Neuron (in vitro differentiated cells): ENCODE results near the gene RASL11A.
"Not testable (repeated sequence)": the region's sequence is repeated elsewhere in the genome, so short reads cannot be mapped to it uniquely, and the experiment has no call there.

Experiments used
- H2AFZ ChIP-seq: one replicate; pipeline ENCODE4 v1.6.1; 2013; ENCODE audit warnings: low read depth, mild to moderate bottlenecking, inconsistent platforms, low read length, moderate library complexity
- H3K27me3 ChIP-seq: one replicate; pipeline ENCODE4 v1.6.1; 2013; ENCODE audit warnings: low read length; ENCODE audit not compliant: insufficient read depth
- H3K36me3 ChIP-seq: one replicate; pipeline ENCODE4 v1.6.1; 2013; ENCODE audit warnings: low read length; ENCODE audit not compliant: insufficient read depth
- H3K4me1 ChIP-seq: one replicate; pipeline ENCODE4 v1.6.1; 2013; ENCODE audit warnings: low read length; ENCODE audit not compliant: insufficient read depth
- H3K4me3 ChIP-seq: 2 replicates; pipeline ENCODE4 v1.5.1; 2013; ENCODE audit warnings: mild to moderate bottlenecking, low read length, moderate library complexity
- H3K9me3 ChIP-seq: one replicate; pipeline ENCODE4 v1.6.1; 2013; ENCODE audit warnings: low read length

RASL11A gene

GRCh38 chr13:27276188-27276587, 5.6 kb downstream of the RASL11A start:
- Histone ChIP-seq H3K36me3 (no peaks in the 10 kb centered on the region), H2AFZ (no peak overlapping the region), H3K4me1 (peaks cover 2% of the 10 kb centered on the region), H3K27me3 (peaks cover 2% of the 10 kb centered on the region), H3K4me3 (no peak overlapping the region), H3K9me3 (no peaks in the 10 kb centered on the region)

- H3K4me1 ChIP-seq: no peaks in the 10 kb centered on the region
- H3K9me3 ChIP-seq: no peaks in the 10 kb centered on the region
- no peak overlapping the region for H2AFZ ChIP-seq
- no peak overlapping the region for H3K4me3 ChIP-seq
- H3K36me3 ChIP-seq: no peaks in the 10 kb centered on the region
- peaks cover 2% of the 10 kb centered on the region for H3K27me3 ChIP-seq
Observed at GRCh38 chr13:27279506-27279905, 8.9 kb downstream of the RASL11A start.

- no peak overlapping the region for H2AFZ ChIP-seq
- H3K9me3 ChIP-seq: no peaks in the 10 kb centered on the region
- H3K36me3 ChIP-seq: no peaks in the 10 kb centered on the region
- H3K27me3 ChIP-seq: peaks cover 2% of the 10 kb centered on the region
- H3K4me3 ChIP-seq: no peak overlapping the region
- H3K4me1 ChIP-seq: no peaks in the 10 kb centered on the region
Observed at GRCh38 chr13:27280009-27280656, 9.5 kb downstream of the RASL11A start.

GRCh38 chr13:27280841-27281240, 10.2 kb downstream of the RASL11A start:
- Histone ChIP-seq H3K4me3 (no peak overlapping the region), H3K4me1 (no peaks in the 10 kb centered on the region), H3K9me3 (no peaks in the 10 kb centered on the region), H3K27me3 (peaks cover 2% of the 10 kb centered on the region), H2AFZ (no peak overlapping the region), H3K36me3 (no peaks in the 10 kb centered on the region)

GRCh38 chr13:27281420-27281819, 10.8 kb downstream of the RASL11A start:
- Histone ChIP-seq H3K9me3 (no peaks in the 10 kb centered on the region), H3K4me3 (no peak overlapping the region), H3K27me3 (peaks cover 2% of the 10 kb centered on the region), H2AFZ (no peak overlapping the region), H3K36me3 (no peaks in the 10 kb centered on the region), H3K4me1 (no peaks in the 10 kb centered on the region)

GRCh38 chr13:27283906-27284493, 13.4 kb downstream of the RASL11A start:
- Histone ChIP-seq H3K36me3 (no peaks in the 10 kb centered on the region), H3K9me3 (no peaks in the 10 kb centered on the region), H3K4me1 (no peaks in the 10 kb centered on the region), H2AFZ (no peak overlapping the region), H3K4me3 (no peak overlapping the region), H3K27me3 (peaks cover 2% of the 10 kb centered on the region)

GRCh38 chr13:27288392-27288791, 17.8 kb downstream of the RASL11A start:
- H3K9me3 ChIP-seq: no peaks in the 10 kb centered on the region
- no peaks in the 10 kb centered on the region for H3K27me3 ChIP-seq
- H3K36me3 ChIP-seq: no peaks in the 10 kb centered on the region
- H3K4me1 ChIP-seq: no peaks in the 10 kb centered on the region
- no peak overlapping the region for H3K4me3 ChIP-seq
- H2AFZ ChIP-seq: no peak overlapping the region

- Histone ChIP-seq H3K36me3 (no peaks in the 10 kb centered on the region), H3K4me1 (no peaks in the 10 kb centered on the region), H3K9me3 (no peaks in the 10 kb centered on the region), H3K27me3 (no peaks in the 10 kb centered on the region), H3K4me3 (no peak overlapping the region), H2AFZ (no peak overlapping the region)
Observed at GRCh38 chr13:27289011-27289665, 18.5 kb downstream of the RASL11A start.

GRCh38 chr13:27290715-27291114, 20.1 kb downstream of the RASL11A start:
- Histone ChIP-seq H2AFZ (no peak overlapping the region), H3K4me3 (no peak overlapping the region), H3K27me3 (peaks cover 2% of the 10 kb centered on the region)

GRCh38 chr13:27291967-27292366, 21.3 kb downstream of the RASL11A start:
- not testable (repeated sequence) for H2AFZ ChIP-seq, H3K9me3 ChIP-seq, H3K4me3 ChIP-seq, H3K4me1 ChIP-seq, H3K27me3 ChIP-seq, H3K36me3 ChIP-seq

More at GRCh38 chr13:27290715-27291114, 20.1 kb downstream of the RASL11A start:
- Histone ChIP-seq H3K4me1 (no peaks in the 10 kb centered on the region), H3K36me3 (no peaks in the 10 kb centered on the region), H3K9me3 (no peaks in the 10 kb centered on the region)

- H3K27me3 ChIP-seq: peaks cover 8% of the 10 kb centered on the region
- no peaks in the 10 kb centered on the region for H3K36me3 ChIP-seq
- H2AFZ ChIP-seq: no peak overlapping the region
- H3K9me3 ChIP-seq: no peaks in the 10 kb centered on the region
- H3K4me3 ChIP-seq: no peak overlapping the region
- no peaks in the 10 kb centered on the region for H3K4me1 ChIP-seq
Observed at GRCh38 chr13:27293076-27293691, 22.6 kb downstream of the RASL11A start.

GRCh38 chr13:27293873-27294515, 23.4 kb downstream of the RASL11A start:
- Histone ChIP-seq H3K4me3 (no peak overlapping the region), H3K9me3 (no peaks in the 10 kb centered on the region), H3K27me3 (peaks cover 12% of the 10 kb centered on the region), H2AFZ (no peak overlapping the region), H3K4me1 (no peaks in the 10 kb centered on the region), H3K36me3 (no peaks in the 10 kb centered on the region)

GRCh38 chr13:27295096-27295495, 24.5 kb downstream of the RASL11A start:
- no peaks in the 10 kb centered on the region for H3K4me1 ChIP-seq
- peaks cover 12% of the 10 kb centered on the region for H3K27me3 ChIP-seq
- no peak overlapping the region for H2AFZ ChIP-seq
- H3K36me3 ChIP-seq: no peaks in the 10 kb centered on the region
- no peak overlapping the region for H3K4me3 ChIP-seq
- H3K9me3 ChIP-seq: no peaks in the 10 kb centered on the region
